Activated T-cell treated with anti-CD3 and anti-CD28 coated beads for 1 hour (primary cell): ENCODE data around the gene TESK1.

ENCODE experiments used
- DNase-seq: peaks from one replicate; pipeline ENCODE4 v3.0.0-alpha.2; 2020; ENCODE audit warnings: low read depth

TESK1 gene

GRCh38 chr9:35646533-35647265, 41.6 kb downstream of the TESK1 start:
- DNase-seq = peak; percentile 88

- peak; percentile 45 for DNase-seq
These were observed 44.6 kb downstream of the TESK1 start for GRCh38 chr9:35649431-35650340.

- DNase-seq = no peak
These were observed 45.5 kb downstream of the TESK1 start, which contains the start of gene SIT1 for GRCh38 chr9:35650341-35651158. Gene SIT1 (minus strand): TSS chr9:35650931. CDS start chr9:35650853, 78 bp downstream.

GRCh38 chr9:35651956-35652828, 47.1 kb downstream of the TESK1 start:
- no peak for DNase-seq

- DNase-seq = no peak
These were observed 47.8 kb downstream of the TESK1 start for GRCh38 chr9:35652829-35653209.

GRCh38 chr9:35653611-35654010, 48.5 kb downstream of the TESK1 start:
- DNase-seq = no peak

- DNase-seq = no peak
These were observed 51.3 kb downstream of the TESK1 start for GRCh38 chr9:35656348-35656747.

GRCh38 chr9:35656831-35657545, 51.9 kb downstream of the TESK1 start:
- no peak for DNase-seq

- DNase-seq = peak; percentile 67
These were observed 52.6 kb downstream of the TESK1 start, which contains the start of gene RMRP for GRCh38 chr9:35657546-35658136. Gene RMRP (minus strand): TSS chr9:35658019.

- DNase-seq = peak; percentile 78
These were observed 53.3 kb downstream of the TESK1 start, which contains the start of gene CCDC107 for GRCh38 chr9:35658137-35658967. Gene CCDC107 (plus strand): TSS chr9:35658292. CDS start chr9:35658380, 88 bp downstream.

GRCh38 chr9:35658968-35659220, 53.8 kb downstream of the TESK1 start:
- no peak for DNase-seq

GRCh38 chr9:35659340-35659739, 54.3 kb downstream of the TESK1 start:
- no peak for DNase-seq
